OCI-M2 (cell line): Measurements from ENCODE around the gene ELOVL5.
"Not testable (repeated sequence)": the region's sequence is repeated elsewhere in the genome, so short reads cannot be mapped to it uniquely, and the experiment has no call there.

Experiments
- DNase-seq: peaks from one replicate; lab custom pipeline; 2025; ENCODE audit not compliant: unreplicated experiment; lab: John Stamatoyannopoulos, UW

ELOVL5 gene

DNA sequence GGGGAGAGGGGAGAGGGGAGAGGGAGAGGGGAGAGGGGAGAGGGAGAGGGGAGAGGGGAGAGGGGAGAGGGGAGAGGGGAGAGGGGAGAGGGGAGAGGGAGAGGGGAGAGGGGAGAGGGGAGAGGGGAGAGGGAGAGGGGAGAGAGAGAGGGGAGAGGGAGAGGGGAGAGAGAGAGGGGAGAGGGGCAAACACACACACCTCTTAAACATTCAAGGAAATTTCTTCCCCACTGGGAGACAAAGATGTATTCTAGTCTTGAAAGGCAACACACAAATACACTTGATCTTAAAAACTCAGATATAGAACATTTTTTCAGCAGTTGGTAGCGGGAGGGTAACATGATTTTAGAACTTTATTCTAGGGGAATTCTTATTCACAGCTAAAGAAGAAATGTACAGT lies 42.5 kb downstream of the ELOVL5 start:
- not testable (repeated sequence) for DNase-seq

DNA sequence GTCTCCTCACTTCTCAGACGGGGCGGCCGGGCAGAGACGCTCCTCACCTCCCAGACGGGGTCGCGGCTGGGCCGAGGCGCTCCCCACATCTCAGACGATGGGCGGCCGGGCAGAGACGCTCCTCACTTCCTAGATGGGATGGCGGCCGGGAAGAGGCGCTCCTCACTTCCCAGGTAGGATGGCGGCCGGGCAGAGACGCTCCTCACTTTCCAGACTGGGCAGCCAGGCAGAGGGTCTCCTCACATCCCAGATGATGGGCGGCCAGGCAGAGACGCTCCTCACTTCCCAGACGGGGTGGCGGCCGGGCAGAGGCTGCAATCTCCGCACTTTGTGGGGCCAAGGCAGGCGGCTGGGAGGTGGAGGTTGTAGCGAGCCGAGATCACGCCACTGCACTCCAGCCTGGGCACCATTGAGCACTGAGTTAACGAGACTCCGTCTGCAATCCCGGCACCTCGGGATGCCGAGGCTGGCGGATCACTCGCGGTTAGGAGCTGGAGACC lies 43.2 kb downstream of the ELOVL5 start:
- not testable (repeated sequence) for DNase-seq

DNA sequence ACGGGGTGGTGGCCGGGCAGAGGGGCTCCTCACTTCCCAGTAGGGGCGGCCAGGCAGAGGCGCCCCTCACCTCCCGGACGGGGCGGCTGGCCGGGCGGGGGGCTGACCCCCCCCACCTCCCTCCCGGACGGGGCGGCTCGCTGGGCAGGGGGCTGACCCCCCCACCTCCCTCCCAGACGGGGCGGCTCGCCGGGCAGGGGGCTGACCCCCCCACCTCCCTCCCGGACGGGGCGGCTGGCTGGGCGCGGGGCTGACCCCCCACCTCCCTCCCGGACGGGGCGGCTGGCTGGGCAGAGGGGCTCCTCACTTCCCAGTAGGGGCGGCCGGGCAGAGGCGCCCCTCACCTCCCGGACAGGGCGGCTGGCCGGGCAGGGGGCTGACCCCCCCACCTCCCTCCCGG lies 43.8 kb downstream of the ELOVL5 start:
- not testable (repeated sequence) for DNase-seq

GRCh38 chr6:53302678-53303360 lies 45.9 kb downstream of the ELOVL5 start:
- no peak for DNase-seq

DNA sequence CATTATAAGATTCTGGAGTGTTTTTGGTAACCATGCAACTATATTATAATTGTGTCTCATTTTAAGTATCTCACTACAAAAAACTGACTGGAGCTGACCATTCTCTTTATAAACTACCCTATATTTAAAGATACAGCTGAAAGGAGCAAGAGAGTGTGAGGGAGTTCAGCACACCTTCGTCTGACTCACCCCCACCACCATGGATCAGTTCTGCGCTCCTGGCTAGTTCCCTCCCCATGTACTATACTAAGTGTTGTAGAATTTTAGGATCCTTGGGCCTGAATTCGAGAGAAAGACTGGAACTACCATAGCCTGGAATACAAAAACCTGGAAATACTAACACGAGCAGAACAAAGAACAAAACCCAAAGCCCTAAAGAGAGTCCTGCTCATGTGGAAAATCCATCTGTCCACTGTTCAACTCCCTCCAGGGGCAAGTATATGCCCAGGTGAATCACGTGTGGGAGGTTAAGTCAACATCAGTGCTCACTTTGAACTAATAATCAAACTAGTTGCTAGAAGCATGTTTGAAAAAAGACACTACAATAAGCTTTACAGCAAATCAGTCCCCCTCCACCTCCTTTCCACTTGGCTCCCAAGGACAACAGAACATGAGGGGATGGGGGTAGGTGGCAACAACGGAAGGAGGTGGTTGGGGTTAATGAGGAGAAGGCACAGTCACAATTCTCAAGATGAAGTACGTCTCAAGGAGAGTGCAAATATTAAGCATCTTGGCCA lies 46.8 kb downstream of the ELOVL5 start:
- no peak for DNase-seq

DNA sequence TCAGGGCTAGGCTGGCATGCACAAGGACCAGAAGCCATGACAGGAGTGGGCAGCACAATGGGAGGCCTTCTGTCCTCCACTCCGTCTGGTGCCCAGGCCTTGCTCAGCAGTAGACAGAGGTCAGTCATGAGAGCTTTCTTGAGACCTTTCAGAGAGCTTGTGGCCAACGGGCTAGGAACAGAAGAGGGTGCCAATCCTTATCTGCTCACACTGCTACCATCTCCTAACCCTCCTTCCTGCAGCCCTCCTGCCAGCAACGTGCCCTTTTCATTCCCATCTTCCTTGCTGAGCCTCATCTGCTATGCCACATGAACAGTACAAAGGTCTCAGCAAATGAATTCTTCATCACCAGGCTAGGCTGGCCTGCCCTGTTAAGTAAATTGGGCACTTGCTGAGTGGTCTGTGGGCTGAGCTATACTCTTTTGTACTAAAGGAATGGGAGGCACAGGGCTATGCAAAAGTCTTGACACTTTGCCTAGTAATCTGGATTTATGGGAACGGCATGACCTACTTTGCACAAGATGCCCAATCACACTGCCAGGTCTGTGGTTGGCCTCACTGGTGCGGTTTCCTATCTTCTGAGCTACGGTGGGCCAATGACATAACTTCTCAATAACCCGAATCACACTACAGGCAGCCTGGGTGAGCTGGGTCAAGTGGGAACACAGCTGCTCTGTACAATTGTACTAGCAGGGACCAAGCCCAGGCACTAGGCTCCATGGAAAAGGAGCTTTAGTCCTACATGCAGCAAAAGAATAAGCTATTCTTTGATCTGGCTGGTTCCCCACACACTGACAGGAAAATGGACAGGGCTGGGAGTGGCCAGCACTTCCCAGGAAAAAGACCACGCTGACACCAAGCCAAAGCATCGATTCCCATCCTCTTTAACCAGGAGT lies 47.8 kb downstream of the ELOVL5 start:
- DNase-seq: no peak

DNA sequence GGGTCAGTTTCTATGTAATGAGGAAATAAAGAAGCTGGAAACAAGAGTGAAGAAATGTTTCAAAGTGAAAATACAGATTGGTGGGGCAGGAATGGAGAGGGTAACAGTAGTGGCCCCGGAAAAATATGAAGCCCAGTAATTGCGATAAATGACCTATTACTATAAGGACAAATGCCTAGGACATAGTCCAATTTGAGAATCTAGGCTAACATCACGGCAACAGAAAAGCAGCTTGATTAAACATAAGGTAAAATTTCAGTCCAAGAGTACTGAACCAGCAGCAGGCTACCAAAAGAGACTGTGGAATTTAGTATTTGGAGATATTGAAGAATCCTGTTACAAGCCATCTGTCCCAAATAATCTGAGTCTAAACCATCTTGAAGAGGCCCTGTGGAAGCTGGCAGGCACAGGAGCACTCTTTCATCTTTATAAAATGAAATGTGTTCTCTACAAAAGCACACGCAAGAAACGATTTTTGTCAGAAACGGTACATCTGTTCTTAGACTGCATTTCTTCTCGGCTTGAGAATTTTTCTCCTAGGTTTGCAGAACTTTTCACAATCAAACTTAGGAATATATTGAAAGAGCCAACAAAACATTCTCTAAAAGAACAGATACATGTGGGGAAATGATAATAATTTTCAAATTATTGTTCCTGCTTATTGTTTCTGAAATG lies 49.3 kb downstream of the ELOVL5 start:
- DNase-seq: no peak

GRCh38 chr6:53297004-53297403 lies 51.7 kb downstream of the ELOVL5 start:
- DNase-seq: no peak

GRCh38 chr6:53295176-53295575 lies 53.6 kb downstream of the ELOVL5 start:
- DNase-seq: no peak

DNA sequence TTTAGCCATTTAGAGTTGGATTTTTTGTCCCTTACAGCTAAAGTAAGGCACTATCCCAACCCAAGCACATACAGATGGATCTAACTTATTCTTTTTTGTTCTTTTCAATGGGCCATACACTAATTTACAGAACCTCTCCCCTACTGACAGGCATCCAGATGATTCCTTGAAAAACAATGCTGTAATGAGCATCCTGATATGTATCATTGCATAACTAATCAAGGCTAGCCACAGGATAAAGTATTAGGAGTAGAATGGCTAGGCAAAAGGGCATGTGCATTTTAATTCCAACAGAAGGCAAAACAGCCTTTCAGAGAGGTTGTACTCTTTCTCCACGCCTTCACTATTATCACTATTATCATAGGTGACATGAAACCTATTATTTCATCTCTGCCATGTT lies 54.1 kb downstream of the ELOVL5 start:
- DNase-seq: no peak

DNA sequence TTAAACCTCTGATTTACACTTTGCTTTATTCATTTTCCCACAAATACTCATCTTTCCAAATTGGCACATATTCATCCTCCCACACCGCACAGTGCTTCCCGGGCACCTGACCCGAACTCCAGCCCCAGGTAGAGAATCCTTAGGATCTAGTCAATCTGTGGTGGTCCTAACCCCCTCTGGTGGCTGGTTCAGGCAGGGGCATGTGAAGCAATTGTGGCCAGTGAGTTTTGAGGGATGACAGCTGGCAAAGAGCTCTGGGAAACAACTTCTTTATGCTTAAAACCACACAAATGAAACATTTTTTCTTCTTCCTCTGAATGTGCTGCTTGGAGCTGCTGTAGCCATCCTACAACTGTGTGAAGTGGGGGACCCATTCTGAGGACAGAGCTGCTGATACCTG lies 54.7 kb downstream of the ELOVL5 start:
- DNase-seq: no peak

GRCh38 chr6:53293691-53294090 lies 55.1 kb downstream of the ELOVL5 start:
- DNase-seq: no peak

DNA sequence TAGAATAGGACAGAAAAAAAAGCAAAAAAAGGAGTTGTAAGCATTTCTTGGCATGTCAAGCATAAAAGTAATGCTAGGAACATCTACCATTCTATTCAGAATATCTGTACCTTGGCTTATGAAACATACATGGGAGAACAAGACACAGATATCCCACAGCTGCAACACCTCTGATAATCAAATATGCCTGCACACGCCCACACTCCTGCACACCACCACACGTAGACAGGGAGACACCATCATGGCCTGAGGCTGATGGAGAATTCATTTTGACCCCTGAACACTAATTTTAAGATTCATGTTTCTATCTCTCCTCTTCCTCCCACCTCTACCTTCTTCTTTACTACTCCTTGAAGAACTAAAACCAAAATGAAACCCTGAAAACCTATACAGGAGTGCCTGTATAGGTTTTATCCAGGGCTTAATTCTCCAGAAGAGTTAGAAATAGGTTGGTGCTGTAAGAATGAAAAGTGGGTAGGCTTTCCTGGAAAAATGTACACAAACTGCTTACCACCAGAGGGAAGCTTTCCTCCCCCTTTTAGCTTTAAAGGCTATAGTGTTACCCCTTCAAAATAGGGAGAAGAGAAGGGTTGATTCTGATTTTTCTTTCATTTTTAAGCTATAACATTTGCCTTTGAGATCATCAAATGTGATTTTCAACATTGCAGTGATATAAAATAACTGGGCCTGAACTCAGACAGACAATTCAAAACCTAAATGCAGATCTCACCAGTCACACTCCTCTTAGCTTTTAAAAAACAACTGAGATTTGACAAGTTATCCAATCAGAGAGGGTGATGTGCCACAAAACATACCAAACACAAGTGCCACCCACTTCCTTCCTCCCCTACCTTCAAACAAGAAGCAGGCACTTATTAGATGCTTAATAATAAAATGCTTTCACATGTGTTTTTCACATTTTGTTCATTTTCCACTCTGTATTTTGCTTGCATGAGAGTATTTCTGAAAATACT lies 57.9 kb downstream of the ELOVL5 start:
- DNase-seq: no peak

DNA sequence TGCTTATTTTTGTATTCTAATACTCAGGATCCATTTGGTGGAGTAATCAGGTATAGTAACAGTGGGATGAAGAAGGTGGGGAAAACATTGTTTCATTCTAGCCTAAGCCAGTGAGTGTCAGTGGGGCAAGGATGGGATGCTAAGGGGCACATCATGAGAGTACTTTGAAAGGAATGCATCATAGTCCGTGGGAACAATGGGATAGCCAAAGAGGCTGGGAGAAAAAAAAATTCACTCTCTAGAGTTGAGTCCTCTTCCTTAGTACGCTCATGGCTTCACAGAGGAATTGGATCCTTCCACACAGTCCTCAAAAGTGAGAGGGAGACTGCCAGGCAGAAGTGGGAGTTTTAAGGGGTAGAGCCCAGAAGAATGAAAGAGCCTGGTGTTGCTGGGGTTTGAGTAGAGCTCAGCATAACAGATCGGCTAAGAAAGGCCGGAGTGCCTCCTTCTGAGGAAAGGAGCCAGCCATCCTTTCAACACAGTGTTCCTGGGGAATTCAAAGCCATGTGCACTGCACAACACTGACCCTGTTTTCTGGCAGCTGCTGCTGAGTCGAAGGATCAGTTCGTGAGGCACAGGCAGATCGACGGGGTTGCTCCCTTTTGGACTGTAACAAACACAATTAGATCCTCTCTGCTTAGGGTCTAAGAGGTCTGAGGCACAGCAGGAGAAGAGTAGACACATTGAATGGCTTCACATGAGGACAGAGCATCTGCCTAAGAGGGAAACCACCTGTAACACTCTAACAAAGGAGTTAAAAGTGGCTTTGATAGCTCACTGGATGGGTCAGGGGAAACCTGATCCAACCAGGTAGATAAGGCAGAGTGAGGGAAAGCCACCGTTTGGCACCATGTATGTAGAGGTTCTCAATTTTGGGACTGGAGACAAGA lies 61.2 kb downstream of the ELOVL5 start:
- no peak for DNase-seq

DNA sequence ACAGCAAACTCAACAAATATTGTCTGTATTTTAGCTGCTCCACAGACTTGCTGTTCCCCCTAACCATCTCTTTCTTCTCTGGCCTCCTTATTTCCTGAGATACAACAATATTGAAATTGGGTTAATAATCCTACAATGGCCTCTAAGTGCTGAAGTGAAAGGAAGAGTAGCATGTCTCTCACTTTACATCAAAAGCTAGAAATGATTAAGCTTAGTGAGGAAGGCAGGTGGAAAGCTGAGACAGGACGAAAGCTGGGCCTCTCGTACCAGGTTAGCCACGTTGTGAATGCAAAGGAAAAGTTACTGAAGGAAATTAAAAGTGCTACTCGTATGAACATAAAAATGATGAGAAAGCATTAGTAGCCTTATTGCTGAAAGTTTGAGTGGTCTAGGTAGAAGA lies 63.8 kb downstream of the ELOVL5 start:
- no peak for DNase-seq

GRCh38 chr6:53282741-53283140 lies 66.0 kb downstream of the ELOVL5 start:
- no peak for DNase-seq

DNA sequence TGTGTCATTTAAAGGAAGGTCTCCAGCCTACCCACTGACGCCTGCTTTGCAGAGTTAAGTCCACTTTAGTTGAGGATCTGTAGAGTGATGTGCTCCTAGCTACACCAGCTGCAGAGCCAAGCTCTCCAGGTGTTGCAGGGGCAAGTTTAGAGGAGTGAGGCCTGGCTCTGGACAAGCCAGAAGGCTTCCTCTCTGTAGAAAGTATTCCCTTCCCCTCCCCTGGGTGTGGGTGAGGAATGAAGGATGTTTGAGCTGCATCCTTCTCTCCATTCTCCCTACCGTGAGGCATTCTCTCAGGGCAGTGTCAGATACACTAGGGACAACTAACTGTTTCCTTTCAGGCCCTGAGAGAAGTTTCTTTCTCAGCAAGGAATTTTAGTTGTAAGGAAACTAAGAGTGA lies 66.5 kb downstream of the ELOVL5 start:
- no peak for DNase-seq

DNA sequence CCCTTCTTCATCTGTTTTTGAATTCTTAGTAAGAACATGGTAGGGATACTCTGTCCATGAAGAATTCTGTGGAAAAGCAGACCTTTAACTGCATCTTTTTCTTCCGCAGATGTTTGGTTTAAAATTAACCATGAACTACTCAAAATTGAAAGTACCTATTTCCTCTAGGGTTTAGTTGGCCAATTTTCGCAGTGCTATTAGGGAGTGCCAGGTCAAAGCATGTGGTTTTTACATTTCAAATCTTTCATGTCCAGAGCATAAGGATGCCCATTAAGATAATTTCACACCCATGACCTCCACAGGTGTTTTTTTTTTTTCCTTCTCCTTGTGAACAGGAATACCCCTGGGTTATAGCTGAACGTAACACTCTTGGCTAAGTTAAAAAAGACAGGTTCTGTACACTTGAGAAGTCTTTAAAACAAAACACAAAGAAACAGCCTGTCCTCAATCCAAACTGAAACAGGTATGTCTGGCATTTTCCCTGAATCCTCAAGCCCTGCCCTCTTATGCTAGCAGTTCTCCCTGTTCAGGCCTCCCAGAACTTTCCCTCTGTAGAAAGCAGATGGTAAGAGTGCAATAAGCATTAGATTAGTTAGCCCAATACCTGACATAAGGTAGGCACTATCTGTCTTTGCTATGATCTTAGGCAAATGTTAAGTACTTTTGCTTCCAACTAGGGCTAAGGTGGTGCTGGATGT lies 67.1 kb downstream of the ELOVL5 start:
- no peak for DNase-seq
